HepG2 (cell line): Measurements from ENCODE around the gene RBP5. TPM values are rescaled to one million over a fixed set of nuclear protein-coding genes. Genes with fewer than 3 reads are reported as not detected.

ENCODE experiments used
- FOXA1 ChIP-seq, 2 experiments: fragments of 450-650 bp in 1 of 2; sonication (generic) in 1 of 2; formaldehyde crosslinking in 1 of 2; IDR thresholded peaks; 2 replicates each; pipeline versions ENCODE4 v1.4.0 to v1.6.1; 2016 to 2020; ENCODE audit warnings: missing genetic modification reagents in 1 of 2
- HDAC6 ChIP-seq: fragments of 200-600 bp; sonication (generic); IDR thresholded peaks from 2 replicates; pipeline ENCODE4 v1.7.0; 2017; ENCODE audit warnings: mild to moderate bottlenecking, antibody characterized with exemption, low read length, low read depth
- HMG20A ChIP-seq: IDR thresholded peaks from 2 replicates; pipeline ENCODE4 v1.6.1; 2016; ENCODE audit warnings: borderline replicate concordance
- HOXA9 ChIP-seq: sonication (generic); formaldehyde crosslinking; IDR thresholded peaks from 2 replicates; pipeline ENCODE4 v1.8.1; 2022; ENCODE audit warnings: missing genetic modification reagents, mild to moderate bottlenecking, moderate library complexity, borderline replicate concordance
- NFE2L2 ChIP-seq: fragments of 150-350 bp; IDR thresholded peaks from 2 replicates; pipeline ENCODE4 v1.6.1; 2014; ENCODE audit warnings: low read length
- RFX3 ChIP-seq: IDR thresholded peaks from 2 replicates; pipeline ENCODE4 v1.6.1; 2016; ENCODE audit warnings: missing biosample characterization, missing genetic modification reagents
- RFX5 ChIP-seq: IDR thresholded peaks from 2 replicates; pipeline ENCODE4 v1.6.1; 2011; ENCODE audit warnings: low read depth, low read length, improper control_type of control experiment
- SAP130 ChIP-seq: IDR thresholded peaks from 2 replicates; pipeline ENCODE4 v1.6.1; 2016; ENCODE audit warnings: low read depth
- TCF12 ChIP-seq, 2 experiments: fragments of 450-650 bp in 1 of 2; sonication (generic) in 1 of 2; formaldehyde crosslinking in 1 of 2; IDR thresholded peaks; 2 replicates each; pipeline versions ENCODE4 v1.6.1 to v1.8.0; 2017 to 2022; ENCODE audit warnings: antibody characterized with exemption in 1 of 2, mild to moderate bottlenecking in 1 of 2, missing genetic modification reagents in 1 of 2, moderate library complexity in 1 of 2
- TEAD2 ChIP-seq: sonication (generic); formaldehyde crosslinking; IDR thresholded peaks from 2 replicates; pipeline ENCODE4 v1.9.0; 2021; ENCODE audit warnings: missing genetic modification reagents
- TFDP1 ChIP-seq: IDR thresholded peaks from 2 replicates; pipeline ENCODE4 v1.6.1; 2016; ENCODE audit warnings: missing compliant biosample characterization, missing genetic modification reagents, borderline replicate concordance
- TRAFD1 ChIP-seq: sonication (generic); formaldehyde crosslinking; IDR thresholded peaks from 2 replicates; pipeline ENCODE4 v1.5.1; 2020; ENCODE audit warnings: missing genetic modification reagents, mild to moderate bottlenecking, borderline replicate concordance
- XRCC5 ChIP-seq: fragments of 200-400 bp; formaldehyde crosslinking; optimal IDR thresholded peaks from 2 replicates; pipeline ENCODE3; 2017; ENCODE audit warnings: mild to moderate bottlenecking, low read length
- ZFP41 ChIP-seq: sonication (generic); formaldehyde crosslinking; IDR thresholded peaks from 2 replicates; pipeline ENCODE4 v1.4.0; 2020; ENCODE audit warnings: mild to moderate bottlenecking, missing genetic modification reagents, borderline replicate concordance
- ZFY ChIP-seq: sonication (generic); formaldehyde crosslinking; IDR thresholded peaks from 2 replicates; pipeline ENCODE4 v1.4.0; 2020; ENCODE audit warnings: missing genetic modification reagents
- ZNF230 ChIP-seq: sonication (generic); formaldehyde crosslinking; IDR thresholded peaks from 2 replicates; pipeline ENCODE4 v1.4.0; 2020; ENCODE audit warnings: mild to moderate bottlenecking, missing genetic modification reagents
- ZNF317 ChIP-seq: sonication (generic); formaldehyde crosslinking; IDR thresholded peaks from 2 replicates; pipeline ENCODE4 v1.5.0; 2020; ENCODE audit warnings: mild to moderate bottlenecking, missing genetic modification reagents
- ZNF354B ChIP-seq: sonication (generic); formaldehyde crosslinking; IDR thresholded peaks from 2 replicates; pipeline ENCODE4 v1.8.0; 2022; ENCODE audit warnings: mild to moderate bottlenecking, missing genetic modification reagents
- ZNF563 ChIP-seq: sonication (generic); formaldehyde crosslinking; IDR thresholded peaks from 2 replicates; pipeline ENCODE4 v1.8.0; 2022; ENCODE audit warnings: mild to moderate bottlenecking, moderate library complexity, missing genetic modification reagents
- ZNF629 ChIP-seq: sonication (generic); formaldehyde crosslinking; conservative IDR thresholded peaks from 2 replicates; pipeline ENCODE4 v1.5.0; 2020; ENCODE audit warnings: missing genetic modification reagents
- ZNF639 ChIP-seq: conservative IDR thresholded peaks from 2 replicates; pipeline ENCODE4 v1.6.1; 2018; ENCODE audit warnings: missing genetic modification reagents
- ZSCAN21 ChIP-seq: sonication (generic); formaldehyde crosslinking; IDR thresholded peaks from 2 replicates; pipeline ENCODE4 v1.8.0; 2022; ENCODE audit warnings: mild to moderate bottlenecking, missing genetic modification reagents, moderate library complexity, borderline replicate concordance
- polyA plus RNA-seq, 8 experiments: library from polyadenylated mRNA; depleted of rRNA in 3 of 8; stranded (reverse) in 7 of 8; unstranded in 1 of 8; fragments of >200 nt; fragmentation: Illumina TruSeq in 4 of 8; extraction: Trizol in 4 of 8; gene quantifications; 2 replicates each; pipeline versions ENCODE4 v1.2.1 to v1.2.3, GENCODE V29; 2011 to 2016; ENCODE audit warnings: low read depth in 4 of 8, missing spikeins in 1 of 8, mixed read lengths in 1 of 8; ENCODE audit not compliant: insufficient read depth in 1 of 8
- total RNA-seq, 5 experiments: library from RNA; depleted of rRNA; stranded (reverse); fragments of >200 nt; fragmentation: Illumina TruSeq; extraction: Trizol; gene quantifications; 2 replicates each; pipeline ENCODE4 v1.2.3, GENCODE V29; 2016; ENCODE audit warnings: low read depth in 1 of 5
- TF ChIP-seq, protein P1 (sequence below): IDR thresholded peaks from 2 replicates; pipeline ENCODE4 v1.6.1; 2018; ENCODE audit warnings: missing genetic modification reagents
- TF ChIP-seq, protein P2 (sequence below): sonication (generic); formaldehyde crosslinking; IDR thresholded peaks from 2 replicates; pipeline ENCODE4 v1.8.1; 2023; ENCODE audit warnings: mild to moderate bottlenecking, missing genetic modification reagents, borderline replicate concordance
- TF ChIP-seq, protein P3 (sequence below): sonication (generic); formaldehyde crosslinking; IDR thresholded peaks from 2 replicates; pipeline ENCODE4 v1.4.0; 2020; ENCODE audit warnings: mild to moderate bottlenecking, missing genetic modification reagents

Gene RBP5
- total and polyA plus RNA-seq, 2 of the 13 experiments (the other 11 are each of a cell fraction or from before 2014, with no cell fraction given) = 13.8 to 19.8 TPM

- TF ChIP-seq TRAFD1 (CRISPR knock-in tag) = no peak
- TF ChIP-seq, protein P1, sequence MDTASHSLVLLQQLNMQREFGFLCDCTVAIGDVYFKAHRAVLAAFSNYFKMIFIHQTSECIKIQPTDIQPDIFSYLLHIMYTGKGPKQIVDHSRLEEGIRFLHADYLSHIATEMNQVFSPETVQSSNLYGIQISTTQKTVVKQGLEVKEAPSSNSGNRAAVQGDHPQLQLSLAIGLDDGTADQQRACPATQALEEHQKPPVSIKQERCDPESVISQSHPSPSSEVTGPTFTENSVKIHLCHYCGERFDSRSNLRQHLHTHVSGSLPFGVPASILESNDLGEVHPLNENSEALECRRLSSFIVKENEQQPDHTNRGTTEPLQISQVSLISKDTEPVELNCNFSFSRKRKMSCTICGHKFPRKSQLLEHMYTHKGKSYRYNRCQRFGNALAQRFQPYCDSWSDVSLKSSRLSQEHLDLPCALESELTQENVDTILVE (CRISPR knock-in tag) = no peak
- TF ChIP-seq TCF12 (IDR thresholded peaks at IDR 0.05) = no peak
- no peak for TF ChIP-seq TCF12 (CRISPR knock-in tag; IDR thresholded peaks at IDR 0.05)
- TF ChIP-seq ZNF563 (CRISPR knock-in tag) = no peak
- peak; percentile 47; the same call in 1 of the 2 replicates for TF ChIP-seq ZFY
- TF ChIP-seq ZFP41 (CRISPR knock-in tag) = no peak
- no peak for TF ChIP-seq ZNF230 (CRISPR knock-in tag)
- TF ChIP-seq NFE2L2 = no peak
- no peak for TF ChIP-seq ZNF317 (CRISPR knock-in tag)
- TF ChIP-seq HDAC6 = no peak
- no peak for TF ChIP-seq RFX5
- TF ChIP-seq, protein P2, sequence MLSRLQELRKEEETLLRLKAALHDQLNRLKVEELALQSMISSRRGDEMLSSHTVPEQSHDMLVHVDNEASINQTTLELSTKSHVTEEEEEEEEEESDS (CRISPR knock-in tag) = no peak
- no peak for TF ChIP-seq ZNF629 (CRISPR knock-in tag)
- TF ChIP-seq TFDP1 (CRISPR knock-in tag) = no peak
- TF ChIP-seq, protein P3, sequence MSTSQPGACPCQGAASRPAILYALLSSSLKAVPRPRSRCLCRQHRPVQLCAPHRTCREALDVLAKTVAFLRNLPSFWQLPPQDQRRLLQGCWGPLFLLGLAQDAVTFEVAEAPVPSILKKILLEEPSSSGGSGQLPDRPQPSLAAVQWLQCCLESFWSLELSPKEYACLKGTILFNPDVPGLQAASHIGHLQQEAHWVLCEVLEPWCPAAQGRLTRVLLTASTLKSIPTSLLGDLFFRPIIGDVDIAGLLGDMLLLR (CRISPR knock-in tag) = no peak
- no peak for TF ChIP-seq HMG20A (CRISPR knock-in tag)
- TF ChIP-seq SAP130 (CRISPR knock-in tag) = peak; percentile 89
- peak; percentile 22; the same call in 1 of the 2 replicates for TF ChIP-seq HOXA9 (CRISPR knock-in tag)
- no peak for TF ChIP-seq ZNF354B
- no peak for TF ChIP-seq TEAD2 (CRISPR knock-in tag)
- no peak for TF ChIP-seq RFX3 (CRISPR knock-in tag)
- no peak for TF ChIP-seq ZNF639 (CRISPR knock-in tag)
- TF ChIP-seq XRCC5 = peak; percentile 50
- no peak for TF ChIP-seq ZSCAN21 (CRISPR knock-in tag)
- no peak for TF ChIP-seq FOXA1 (IDR thresholded peaks at IDR 0.05)
- no peak for TF ChIP-seq FOXA1 (CRISPR knock-in tag; IDR thresholded peaks at IDR 0.05)
Measured at GRCh38 chr12:7130701-7131501, 2.2 kb upstream of the RBP5 start (continued).
